Lower lobe of right lung (tissue), 2 donors: ENCODE data around the gene SYPL1. TPM values are rescaled to one million over a fixed set of nuclear protein-coding genes. Genes with fewer than 3 reads are reported as not detected.
A peak's percentile ranks its signal among the peaks of the same experiment; 100 is the strongest.

ENCODE experiments used
- ATAC-seq, 2 donors: fragments of 200-7000 bp; cut with Tn5 transposase; one replicate each; pipeline ENCODE4 v1.9.1; 2020 to 2022; ENCODE audit warnings: mild to moderate bottlenecking in 2 of 2, moderate library complexity in 2 of 2
- DNase-seq: peaks from one replicate; pipeline ENCODE4 v3.0.0-alpha.2; 2020
- H3K27ac ChIP-seq: fragments of 200-600 bp; one replicate; pipeline ENCODE4 v1.8.0; 2022
- H3K27me3 ChIP-seq: fragments of 200-600 bp; one replicate; pipeline ENCODE4 v1.8.0; 2022; ENCODE audit warnings: low read depth
- H3K36me3 ChIP-seq: fragments of 200-600 bp; one replicate; pipeline ENCODE4 v1.8.0; 2022; ENCODE audit warnings: mild to moderate bottlenecking
- H3K4me1 ChIP-seq: fragments of 200-600 bp; one replicate; pipeline ENCODE4 v1.8.0; 2022
- H3K4me3 ChIP-seq: fragments of 200-600 bp; one replicate; pipeline ENCODE4 v1.8.0; 2022; ENCODE audit warnings: mild to moderate bottlenecking
- H3K9me3 ChIP-seq: fragments of 200-600 bp; one replicate; pipeline ENCODE4 v1.8.0; 2022
- CTCF ChIP-seq: fragments of 200-600 bp; IDR thresholded peaks from one replicate; pipeline ENCODE4 v1.8.0; 2022; ENCODE audit warnings: antibody characterized with exemption, mild to moderate bottlenecking
- intact Hi-C: fragments of 100-400 bp; cut with DNase I; formaldehyde crosslinking; loops from one replicate; pipeline ENCODE4 v1.11.0; 2022
- total RNA-seq: library from RNA; stranded (reverse); fragmentation: NEBNext Ultra II Directional; extraction: Animal tissue kit (Norgen Biotek cat#: 25700); gene quantifications from one replicate; pipeline ENCODE4 v1.2.1, GENCODE V29; 2021
- donor health status: DM: no; HTN: yes; CAD: no; lungs with severe emphysema.

The SYPL1 gene
- total RNA-seq, 1 donor from 2014 or later, result 79.6 TPM

GRCh38 chr7:106111655-106112117, 426 bp downstream of the SYPL1 start:
- H3K9me3 ChIP-seq, result no peaks in the 10 kb centered on the region
- intact Hi-C loops, result no loop called here
- H3K4me3 ChIP-seq, result peak overlapping the region; percentile 73
- TF ChIP-seq CTCF, result no peak
- H3K27me3 ChIP-seq, result no peaks in the 10 kb centered on the region
- DNase-seq (peak; percentile 84), ATAC-seq (peak; percentile 86 to 88)
- peak overlapping the region; percentile 97 for H3K27ac ChIP-seq
- H3K4me1 ChIP-seq, result peaks cover 31% of the 10 kb centered on the region
- H3K36me3 ChIP-seq, result no peaks in the 10 kb centered on the region

GRCh38 chr7:106110885-106111654, 1.0 kb downstream of the SYPL1 start:
- ATAC-seq, result no peak
- DNase-seq, result no peak
- intact Hi-C loops, result no loop called here
- Histone ChIP-seq H3K36me3 (no peaks in the 10 kb centered on the region), H3K4me3 (peak overlapping the region; percentile 73), H3K9me3 (no peaks in the 10 kb centered on the region), H3K27me3 (no peaks in the 10 kb centered on the region), H3K27ac (peak overlapping the region; percentile 97), H3K4me1 (peaks cover 31% of the 10 kb centered on the region)
- no peak for TF ChIP-seq CTCF

GRCh38 chr7:106110238-106110560, 1.9 kb downstream of the SYPL1 start:
- no peaks in the 10 kb centered on the region for H3K9me3 ChIP-seq
- ATAC-seq (no peak), DNase-seq (no peak)
- H3K27ac ChIP-seq, result no peak overlapping the region
- TF ChIP-seq CTCF, result no peak
- no peaks in the 10 kb centered on the region for H3K36me3 ChIP-seq
- no peaks in the 10 kb centered on the region for H3K27me3 ChIP-seq
- peak overlapping the region; percentile 73 for H3K4me3 ChIP-seq
- intact Hi-C loops, result no loop called here
- peaks cover 35% of the 10 kb centered on the region for H3K4me1 ChIP-seq

GRCh38 chr7:106109521-106110237, 2.4 kb downstream of the SYPL1 start:
- no peaks in the 10 kb centered on the region for H3K27me3 ChIP-seq
- H3K4me1 ChIP-seq, result peaks cover 39% of the 10 kb centered on the region
- no peak for DNase-seq
- H3K27ac ChIP-seq, result no peak overlapping the region
- H3K4me3 ChIP-seq, result peak overlapping the region; percentile 73
- no peaks in the 10 kb centered on the region for H3K9me3 ChIP-seq
- intact Hi-C loops, result no loop called here
- H3K36me3 ChIP-seq, result no peaks in the 10 kb centered on the region
- no peak for ATAC-seq
- TF ChIP-seq CTCF, result no peak

- H3K27me3 ChIP-seq, result no peaks in the 10 kb centered on the region
- intact Hi-C loops, result no loop called here
- ATAC-seq (no peak), DNase-seq (no peak)
- H3K4me1 ChIP-seq, result peaks cover 39% of the 10 kb centered on the region
- no peak overlapping the region for H3K4me3 ChIP-seq
- no peaks in the 10 kb centered on the region for H3K9me3 ChIP-seq
- no peak overlapping the region for H3K27ac ChIP-seq
- H3K36me3 ChIP-seq, result no peaks in the 10 kb centered on the region
- no peak for TF ChIP-seq CTCF
Measured at GRCh38 chr7:106108991-106109390, 3.1 kb downstream of the SYPL1 start.
